Osteocyte (in vitro differentiated cells): ENCODE data around the gene RBM18. TPM values are rescaled to one million over a fixed set of nuclear protein-coding genes. Genes with fewer than 3 reads are reported as not detected.

Source experiments
- DNase-seq: peaks from one replicate; pipeline ENCODE4 v3.0.0; 2021; ENCODE audit warnings: mixed read lengths; ENCODE audit not compliant: unreplicated experiment; ENCODE audit errors: extremely low spot score
- H3K27ac Mint-ChIP-seq: one replicate; pipeline ENCODE4 v1.8.0; 2021; ENCODE audit warnings: mild to moderate bottlenecking, mixed read lengths; ENCODE audit not compliant: unreplicated experiment
- H3K27me3 Mint-ChIP-seq: one replicate; pipeline ENCODE4 v1.8.0; 2021; ENCODE audit warnings: mixed read lengths; ENCODE audit not compliant: unreplicated experiment
- H3K36me3 Mint-ChIP-seq: one replicate; pipeline ENCODE4 v1.8.0; 2021; ENCODE audit warnings: mixed read lengths; ENCODE audit not compliant: unreplicated experiment
- H3K4me1 Mint-ChIP-seq: one replicate; pipeline ENCODE4 v1.8.0; 2021; ENCODE audit warnings: mixed read lengths; ENCODE audit not compliant: unreplicated experiment
- H3K4me3 Mint-ChIP-seq: one replicate; pipeline ENCODE4 v1.8.0; 2021; ENCODE audit warnings: mild to moderate bottlenecking, moderate library complexity, mixed read lengths; ENCODE audit not compliant: unreplicated experiment
- H3K9me3 Mint-ChIP-seq: one replicate; pipeline ENCODE4 v1.8.0; 2021; ENCODE audit warnings: mixed read lengths; ENCODE audit not compliant: unreplicated experiment
- total RNA-seq: library from RNA; stranded (reverse); gene quantifications from 2 replicates; pipeline ENCODE4 v1.2.1, GENCODE V29; 2021
- TF ChIP-seq, protein P1 (sequence below): fragments of 200-600 bp; sonication (generic); IDR thresholded peaks from 2 replicates; pipeline ENCODE4 v1.5.0; 2021; ENCODE audit warnings: antibody characterized with exemption, mild to moderate bottlenecking, moderate library complexity

RBM18 gene
- total RNA-seq, 1 donor from 2014 or later = 24.2 TPM

DNA sequence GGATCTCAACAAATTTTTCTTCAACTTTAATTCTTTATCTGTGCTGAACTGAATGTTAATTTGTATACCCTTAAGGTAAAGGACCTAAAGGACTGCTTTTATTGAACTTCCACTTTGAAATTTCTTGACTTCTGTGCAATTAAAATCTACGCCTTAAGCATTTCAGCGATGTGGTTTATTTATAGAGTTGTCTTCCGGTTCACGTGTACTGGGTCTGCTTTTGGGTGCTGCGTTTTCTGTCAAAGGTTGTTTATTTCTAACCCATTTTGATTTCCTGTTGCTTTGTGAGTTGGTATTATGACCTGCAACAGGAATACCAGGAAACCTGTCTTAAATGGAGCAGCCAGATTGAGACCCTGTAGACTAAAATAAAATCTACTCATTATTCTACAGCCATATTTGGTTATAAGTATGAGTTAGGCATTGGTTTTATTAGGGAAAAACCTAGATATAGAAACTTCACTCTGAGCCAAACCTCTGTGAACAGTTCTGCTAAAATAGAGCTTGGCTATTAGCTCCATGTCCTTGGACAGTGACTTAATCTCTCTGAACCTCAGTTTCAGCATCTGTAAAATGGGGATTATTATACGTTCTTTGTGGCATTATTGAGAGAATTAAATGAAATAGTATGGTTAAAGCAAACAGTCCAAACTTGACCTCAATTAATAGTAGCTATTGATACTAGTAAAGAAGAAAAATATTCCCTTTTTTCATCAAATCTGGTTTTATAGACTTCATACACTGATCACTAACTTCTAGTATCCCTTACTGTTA is 3.6 kb upstream of the RBM18 start:
- Mint-ChIP-seq H3K4me3 (no peak overlapping the region), H3K27me3 (no peaks in the 10 kb centered on the region), H3K36me3 (peaks cover 13% of the 10 kb centered on the region), H3K4me1 (peaks cover 16% of the 10 kb centered on the region), H3K27ac (no peak overlapping the region), H3K9me3 (no peaks in the 10 kb centered on the region)
- TF ChIP-seq, protein P1, sequence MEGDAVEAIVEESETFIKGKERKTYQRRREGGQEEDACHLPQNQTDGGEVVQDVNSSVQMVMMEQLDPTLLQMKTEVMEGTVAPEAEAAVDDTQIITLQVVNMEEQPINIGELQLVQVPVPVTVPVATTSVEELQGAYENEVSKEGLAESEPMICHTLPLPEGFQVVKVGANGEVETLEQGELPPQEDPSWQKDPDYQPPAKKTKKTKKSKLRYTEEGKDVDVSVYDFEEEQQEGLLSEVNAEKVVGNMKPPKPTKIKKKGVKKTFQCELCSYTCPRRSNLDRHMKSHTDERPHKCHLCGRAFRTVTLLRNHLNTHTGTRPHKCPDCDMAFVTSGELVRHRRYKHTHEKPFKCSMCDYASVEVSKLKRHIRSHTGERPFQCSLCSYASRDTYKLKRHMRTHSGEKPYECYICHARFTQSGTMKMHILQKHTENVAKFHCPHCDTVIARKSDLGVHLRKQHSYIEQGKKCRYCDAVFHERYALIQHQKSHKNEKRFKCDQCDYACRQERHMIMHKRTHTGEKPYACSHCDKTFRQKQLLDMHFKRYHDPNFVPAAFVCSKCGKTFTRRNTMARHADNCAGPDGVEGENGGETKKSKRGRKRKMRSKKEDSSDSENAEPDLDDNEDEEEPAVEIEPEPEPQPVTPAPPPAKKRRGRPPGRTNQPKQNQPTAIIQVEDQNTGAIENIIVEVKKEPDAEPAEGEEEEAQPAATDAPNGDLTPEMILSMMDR = no peak
- DNase-seq = no peak

DNA sequence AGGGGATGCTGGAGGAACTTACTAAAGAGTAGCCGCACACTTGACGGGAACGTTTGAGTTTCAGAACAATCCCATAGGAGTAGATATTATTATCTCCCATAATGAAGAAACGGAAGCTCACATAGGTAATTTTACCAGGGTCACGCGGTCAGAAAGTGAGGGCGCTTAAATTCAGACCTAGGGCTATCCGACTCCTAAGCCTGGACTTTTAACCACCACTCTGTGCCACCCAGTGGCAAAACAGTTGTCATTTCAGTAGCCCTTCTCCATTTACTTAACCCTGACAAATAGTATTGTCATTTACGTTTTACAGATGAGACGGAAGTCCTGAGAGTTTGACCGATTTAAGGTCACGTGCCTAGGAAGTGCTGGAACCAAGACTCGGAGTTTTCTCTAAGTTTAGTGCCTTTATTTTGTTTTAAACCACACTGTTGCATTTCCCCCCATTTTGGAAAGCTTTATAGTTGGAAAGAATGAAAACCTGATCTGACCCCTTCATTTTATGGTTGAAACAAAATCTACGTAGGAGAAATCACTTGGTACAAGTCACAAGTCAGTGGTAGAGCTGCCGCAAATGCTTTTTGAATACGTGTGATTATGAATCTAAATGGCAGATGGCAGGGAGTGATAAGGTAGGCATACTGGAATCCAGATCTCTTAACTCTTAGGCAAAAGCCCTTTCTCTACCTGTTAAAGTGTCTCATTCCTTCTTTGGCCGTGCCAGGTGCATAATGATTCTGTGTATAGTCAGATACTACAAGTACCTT is 692 bp upstream of the RBM18 start:
- TF ChIP-seq, protein P1 = peak; percentile 30
- Mint-ChIP-seq H3K27me3 (no peaks in the 10 kb centered on the region), H3K36me3 (peaks cover 9% of the 10 kb centered on the region), H3K4me3 (peak overlapping the region; percentile 96), H3K27ac (peak overlapping the region; percentile 99), H3K9me3 (no peaks in the 10 kb centered on the region), H3K4me1 (peaks cover 39% of the 10 kb centered on the region)
- no peak for DNase-seq

DNA sequence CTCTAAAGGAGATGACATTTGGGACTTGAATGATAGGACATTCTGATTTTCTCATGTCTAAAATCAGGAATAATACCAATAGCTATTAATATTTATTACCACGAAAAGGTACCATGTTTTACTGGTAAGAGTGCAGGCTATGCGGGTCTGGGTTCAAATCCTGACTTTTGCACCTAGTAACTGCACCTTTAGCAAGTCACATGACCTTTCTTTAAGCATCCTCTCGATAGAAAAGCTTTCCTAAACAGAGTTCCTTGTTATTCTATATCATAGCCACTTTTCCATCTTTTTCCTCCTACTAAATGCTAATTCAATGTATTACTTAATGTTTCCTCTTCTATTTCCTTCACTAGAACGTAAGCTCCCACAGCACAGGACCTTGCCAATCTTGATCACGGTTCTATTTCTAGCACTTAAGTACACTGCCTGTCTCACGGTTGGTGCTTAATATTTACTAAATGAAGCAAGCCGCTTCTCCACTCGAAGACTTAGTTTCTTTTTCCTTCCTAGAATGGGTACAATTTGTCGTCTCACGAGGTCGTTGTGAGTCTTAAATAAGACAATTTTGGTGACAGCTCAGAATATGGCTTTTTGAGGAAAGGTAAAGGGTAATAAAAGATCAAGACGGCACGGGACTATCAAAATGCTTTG is 816 bp downstream of the RBM18 start:
- TF ChIP-seq, protein P1 = no peak
- DNase-seq = no peak
- Mint-ChIP-seq H3K9me3 (no peaks in the 10 kb centered on the region), H3K36me3 (peaks cover 15% of the 10 kb centered on the region), H3K4me1 (peaks cover 39% of the 10 kb centered on the region), H3K27ac (peak overlapping the region; percentile 99), H3K4me3 (peak overlapping the region; percentile 96), H3K27me3 (no peaks in the 10 kb centered on the region)

DNA sequence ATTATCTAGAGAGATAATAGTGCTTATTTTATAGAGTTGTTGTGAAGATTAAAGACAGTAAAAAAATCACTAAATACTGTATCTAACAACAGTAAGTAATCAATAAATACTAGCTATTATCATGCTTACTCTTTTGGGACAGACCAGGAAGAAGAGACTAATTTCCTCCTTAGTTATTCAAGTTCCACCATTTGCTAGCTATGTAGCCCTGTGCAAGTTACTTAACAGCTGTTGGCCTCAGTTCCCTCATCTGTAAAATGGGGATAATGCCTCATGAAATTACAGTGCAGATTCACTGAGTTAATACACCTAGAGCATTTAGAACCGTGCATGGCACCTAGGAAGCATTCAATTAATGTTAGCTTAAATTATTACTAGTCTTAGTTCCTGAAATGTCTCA is 2.6 kb downstream of the RBM18 start:
- TF ChIP-seq, protein P1 = no peak
- Mint-ChIP-seq H3K36me3 (peaks cover 24% of the 10 kb centered on the region), H3K9me3 (no peaks in the 10 kb centered on the region), H3K27ac (peak overlapping the region; percentile 42), H3K4me3 (no peak overlapping the region), H3K27me3 (no peaks in the 10 kb centered on the region), H3K4me1 (peaks cover 39% of the 10 kb centered on the region)
- no peak for DNase-seq
